Measurements from ENCODE around the gene ASIC5.

The ASIC5 gene

GRCh38 chr4:155887045-155887444 lies 21.0 kb upstream of the ASIC5 start:
- intact Hi-C loops (cut with DNase I): no loop called here
- no peak for DNase-seq

- DNase-seq: no peak
- intact Hi-C loops (cut with DNase I): no loop called here
These were observed 19.6 kb upstream of the ASIC5 start for GRCh38 chr4:155885666-155886065.

GRCh38 chr4:155883895-155884294 lies 17.8 kb upstream of the ASIC5 start:
- DNase-seq: no peak
- intact Hi-C loops (cut with DNase I): no loop called here

GRCh38 chr4:155881555-155881954 lies 15.5 kb upstream of the ASIC5 start:
- intact Hi-C loops (cut with DNase I): no loop called here
- no peak for DNase-seq

- no peak for DNase-seq
- intact Hi-C loops (cut with DNase I): no loop called here
These were observed 13.7 kb upstream of the ASIC5 start for GRCh38 chr4:155879767-155880166.

- no peak for DNase-seq
- intact Hi-C loops (cut with DNase I): no loop called here
These were observed 12.5 kb upstream of the ASIC5 start for GRCh38 chr4:155878611-155879010.

- intact Hi-C loops (cut with DNase I): no loop called here
- no peak for DNase-seq
These were observed 11.9 kb upstream of the ASIC5 start for GRCh38 chr4:155877971-155878370.

- no peak for DNase-seq
- intact Hi-C loops (cut with DNase I): no loop called here
These were observed 9.8 kb upstream of the ASIC5 start for GRCh38 chr4:155875878-155876277.

- no peak for DNase-seq
These were observed 10.2 kb downstream of the ASIC5 start for GRCh38 chr4:155855897-155856296.

GRCh38 chr4:155854582-155855226 lies 11.4 kb downstream of the ASIC5 start:
- no peak for DNase-seq
- intact Hi-C loops (cut with DNase I): no loop called here

More at GRCh38 chr4:155855897-155856296, 10.2 kb downstream of the ASIC5 start:
- intact Hi-C loops (cut with DNase I): no loop called here

- no peak for DNase-seq
- intact Hi-C loops (cut with DNase I): no loop called here
These were observed 12.9 kb downstream of the ASIC5 start for GRCh38 chr4:155853189-155853588.

- intact Hi-C loops (cut with DNase I): no loop called here
- DNase-seq: no peak
These were observed 17.0 kb downstream of the ASIC5 start for GRCh38 chr4:155849042-155849441.

- no peak for DNase-seq
- intact Hi-C loops (cut with DNase I): no loop called here
These were observed 19.1 kb downstream of the ASIC5 start for GRCh38 chr4:155846929-155847328.

- no peak for DNase-seq
- intact Hi-C loops (cut with DNase I): no loop called here
These were observed 24.0 kb downstream of the ASIC5 start for GRCh38 chr4:155842080-155842479.

GRCh38 chr4:155837203-155837796 lies 28.8 kb downstream of the ASIC5 start:
- intact Hi-C loops (cut with DNase I): no loop called here
- DNase-seq: no peak

GRCh38 chr4:155832664-155833063 lies 33.4 kb downstream of the ASIC5 start:
- no peak for DNase-seq
- intact Hi-C loops (cut with DNase I): no loop called here

- intact Hi-C loops (cut with DNase I): no loop called here
- no peak for DNase-seq
These were observed 37.4 kb downstream of the ASIC5 start for GRCh38 chr4:155828628-155829027.

- intact Hi-C loops (cut with DNase I): no loop called here
These were observed 43.5 kb downstream of the ASIC5 start for GRCh38 chr4:155822572-155822971.

GRCh38 chr4:155820887-155821518 lies 45.1 kb downstream of the ASIC5 start:
- intact Hi-C loops (cut with DNase I): no loop called here
- DNase-seq: no peak

More at GRCh38 chr4:155822572-155822971, 43.5 kb downstream of the ASIC5 start:
- no peak for DNase-seq

GRCh38 chr4:155819066-155819465 lies 47.0 kb downstream of the ASIC5 start:
- DNase-seq: no peak
- intact Hi-C loops (cut with DNase I): no loop called here

GRCh38 chr4:155818639-155819038 lies 47.4 kb downstream of the ASIC5 start:
- no peak for DNase-seq

More at GRCh38 chr4:155818639-155819038, 47.4 kb downstream of the ASIC5 start:
- intact Hi-C loops (cut with DNase I): no loop called here

All from head of caudate nucleus (tissue), 42 donors.